Stimulated activated CD8-positive, alpha-beta memory T cell treated with anti-CD3 and anti-CD28 coated beads, Interleukin-2, amount 100 ng/mL, for 1 hour (primary cell): Measurements from ENCODE around the gene MAZ.
A peak's percentile ranks its signal among the peaks of the same experiment; 100 is the strongest.
"Not testable (repeated sequence)": the region's sequence is repeated elsewhere in the genome, so short reads cannot be mapped to it uniquely, and the experiment has no call there.

Experiments
- DNase-seq, 2 donors: peaks; one replicate each; pipeline ENCODE4 v3.0.0-alpha.2; 2020; ENCODE audit warnings: low read depth in 2 of 2

The MAZ gene

GRCh38 chr16:29784901-29785500, 21.3 kb upstream of the MAZ start:
- peak; percentile 49 to 59 for DNase-seq

GRCh38 chr16:29787155-29787554, 19.2 kb upstream of the MAZ start:
- not testable (repeated sequence) for DNase-seq

- DNase-seq: no peak
These were observed 16.6 kb upstream of the MAZ start for GRCh38 chr16:29789775-29790182.

GRCh38 chr16:29790183-29790948, 16.0 kb upstream of the MAZ start, which contains the start of gene KIF22:
Gene KIF22 (plus strand): TSS chr16:29790751. CDS start chr16:29790760, 9 bp downstream.
- DNase-seq: peak; percentile 100

- no peak for DNase-seq
These were observed 15.1 kb upstream of the MAZ start for GRCh38 chr16:29790949-29791844.

- no peak for DNase-seq
These were observed 14.2 kb upstream of the MAZ start for GRCh38 chr16:29791845-29792807.

GRCh38 chr16:29793153-29793552, 13.2 kb upstream of the MAZ start:
- not testable (repeated sequence) for DNase-seq

GRCh38 chr16:29794231-29794710, 12.1 kb upstream of the MAZ start:
- DNase-seq: no peak

- DNase-seq: no peak
These were observed 3.9 kb upstream of the MAZ start for GRCh38 chr16:29802416-29802935.

GRCh38 chr16:29804020-29804419, 2.3 kb upstream of the MAZ start:
- no peak for DNase-seq

GRCh38 chr16:29804455-29805231, 1.7 kb upstream of the MAZ start:
- DNase-seq: no peak

GRCh38 chr16:29805232-29806098, 864 bp upstream of the MAZ start:
- DNase-seq: peak; percentile 92 to 96

GRCh38 chr16:29806641-29807425, 504 bp downstream of the MAZ start:
- DNase-seq: no peak

- DNase-seq: peak; percentile 68 to 73
These were observed 1.3 kb downstream of the MAZ start for GRCh38 chr16:29807426-29808218.

GRCh38 chr16:29808219-29808900, 2.0 kb downstream of the MAZ start:
- no peak for DNase-seq

- DNase-seq: no peak
These were observed 2.9 kb downstream of the MAZ start for GRCh38 chr16:29809031-29809747.
